RPMI8226 (cell line): ENCODE results near the gene MAPRE3.

Source experiments
- DNase-seq: peaks from one replicate; pipeline ENCODE4 v3.0.0-alpha.2; 2015

The MAPRE3 gene

GRCh38 chr2:27019459-27019858, 49.0 kb downstream of the MAPRE3 start:
- no peak for DNase-seq

- no peak for DNase-seq
These were observed 49.8 kb downstream of the MAPRE3 start for GRCh38 chr2:27019931-27020855.

GRCh38 chr2:27021253-27022049, 51.0 kb downstream of the MAPRE3 start:
- DNase-seq, result no peak

GRCh38 chr2:27023740-27024139, 53.3 kb downstream of the MAPRE3 start:
- no peak for DNase-seq

GRCh38 chr2:27024188-27024587, 53.8 kb downstream of the MAPRE3 start:
- DNase-seq, result peak; percentile 45

- no peak for DNase-seq
These were observed 54.4 kb downstream of the MAPRE3 start for GRCh38 chr2:27024812-27025211.

GRCh38 chr2:27025281-27025800, 54.9 kb downstream of the MAPRE3 start:
- no peak for DNase-seq

GRCh38 chr2:27025861-27026851, 55.7 kb downstream of the MAPRE3 start:
- no peak for DNase-seq

GRCh38 chr2:27027211-27027651, 56.8 kb downstream of the MAPRE3 start:
- no peak for DNase-seq

GRCh38 chr2:27029051-27029450, 58.6 kb downstream of the MAPRE3 start:
- DNase-seq, result no peak

- peak; percentile 90 for DNase-seq
These were observed 62.2 kb downstream of the MAPRE3 start, which contains the start of gene TMEM214 for GRCh38 chr2:27032495-27033252. Gene TMEM214 (plus strand): TSS chr2:27032965. CDS start chr2:27033016, 51 bp downstream.

GRCh38 chr2:27033253-27033852, 62.9 kb downstream of the MAPRE3 start:
- DNase-seq, result no peak

- no peak for DNase-seq
These were observed 67.6 kb downstream of the MAPRE3 start for GRCh38 chr2:27038012-27038411.

GRCh38 chr2:27038631-27039339, 68.3 kb downstream of the MAPRE3 start:
- DNase-seq, result no peak

GRCh38 chr2:27039426-27039825, 69.0 kb downstream of the MAPRE3 start:
- no peak for DNase-seq

- no peak for DNase-seq
These were observed 69.4 kb downstream of the MAPRE3 start for GRCh38 chr2:27039871-27040270.

- no peak for DNase-seq
These were observed 69.8 kb downstream of the MAPRE3 start for GRCh38 chr2:27040282-27040681.

GRCh38 chr2:27041752-27042151, 71.3 kb downstream of the MAPRE3 start:
- DNase-seq, result no peak

GRCh38 chr2:27042159-27042661, 71.8 kb downstream of the MAPRE3 start:
- DNase-seq, result no peak
